ENCODE results near the gene TMEM213.

TMEM213 gene

DNA sequence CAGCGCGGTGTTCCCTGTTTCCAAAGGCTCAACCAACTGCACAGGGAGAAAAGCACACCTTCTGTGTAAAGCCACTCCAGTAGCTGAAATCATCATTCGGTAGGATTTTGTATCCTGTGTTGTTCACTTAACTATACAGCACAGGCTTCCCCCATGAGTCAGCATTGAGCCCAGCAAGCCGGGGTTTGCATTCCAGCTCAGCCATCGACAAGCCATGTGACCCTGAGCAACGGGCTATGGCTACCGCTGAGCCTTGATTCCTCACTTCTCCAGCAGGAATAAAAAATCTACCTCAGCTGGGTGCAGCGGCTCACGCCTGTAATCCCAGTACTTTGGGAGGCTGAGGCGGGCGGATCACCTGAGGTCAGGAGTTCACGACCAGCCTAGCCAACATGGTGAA is 44.3 kb downstream of the TMEM213 start:
- peak; percentile 89 for DNase-seq (ENCODE audit: low read depth)

DNA sequence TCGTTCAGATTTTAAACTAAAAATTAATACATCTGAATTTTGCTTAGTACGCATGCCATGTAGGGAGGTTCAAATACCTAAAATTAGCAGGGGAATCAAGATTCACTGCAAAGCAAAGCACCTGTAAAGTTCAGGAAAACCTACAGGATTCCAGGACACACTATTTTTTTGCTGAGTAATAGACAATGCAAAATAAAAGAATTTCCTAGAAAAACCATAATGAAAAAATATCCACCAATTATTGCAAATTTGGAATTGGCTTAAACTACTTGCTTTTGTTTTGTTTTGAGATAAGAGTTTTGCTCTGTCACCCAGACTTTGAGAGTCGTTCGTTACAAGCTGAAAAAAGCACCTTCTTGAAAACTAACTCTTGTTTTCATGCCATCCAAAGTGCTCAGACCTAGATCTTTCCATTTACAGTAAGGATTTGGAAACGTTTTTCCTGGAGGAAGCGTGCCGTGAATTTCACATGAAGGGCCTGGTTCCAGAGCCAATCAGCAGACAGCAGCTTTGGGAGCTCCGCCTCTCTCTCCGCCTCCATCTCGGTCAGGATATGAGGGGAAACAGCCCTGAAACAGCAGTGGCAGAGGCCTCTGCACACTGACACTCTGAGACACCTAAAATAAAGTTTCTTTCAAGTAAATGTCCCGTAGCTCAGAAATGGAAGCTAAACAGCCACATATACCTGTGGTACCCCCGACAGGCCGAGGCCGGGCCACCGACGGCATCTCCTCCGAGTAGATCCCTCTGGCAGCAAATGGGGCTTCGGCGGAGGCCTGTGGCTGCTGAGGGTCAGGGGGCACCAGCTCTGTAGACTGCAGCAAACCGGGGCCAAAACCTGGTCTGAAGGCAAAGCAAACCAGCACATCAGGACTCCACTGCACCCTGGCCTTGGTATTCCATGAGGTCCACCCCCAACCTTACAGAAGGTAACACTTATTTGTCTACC is 46.1 kb downstream of the TMEM213 start:
- no peak for DNase-seq (ENCODE audit: low read depth)

DNA sequence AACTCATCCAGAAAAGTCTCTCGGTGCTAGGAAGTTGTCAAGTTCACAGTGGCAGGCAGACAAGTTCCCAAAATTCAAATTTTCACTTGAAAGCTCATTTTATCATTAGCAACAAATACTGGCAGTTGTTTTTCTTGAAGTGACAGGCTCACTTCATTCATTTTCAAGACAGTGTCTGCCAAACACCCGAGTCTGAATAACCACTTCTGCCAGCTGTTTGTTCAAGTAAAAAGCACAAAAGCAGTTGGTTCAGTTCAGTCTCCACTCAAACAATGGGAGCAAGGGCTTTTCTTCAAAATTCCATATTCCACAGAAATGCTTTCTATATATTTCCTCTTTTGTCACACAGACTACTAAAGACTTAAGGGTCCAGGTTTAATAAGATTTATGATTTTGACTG is 47.9 kb downstream of the TMEM213 start:
- no peak for DNase-seq (ENCODE audit: low read depth)

DNA sequence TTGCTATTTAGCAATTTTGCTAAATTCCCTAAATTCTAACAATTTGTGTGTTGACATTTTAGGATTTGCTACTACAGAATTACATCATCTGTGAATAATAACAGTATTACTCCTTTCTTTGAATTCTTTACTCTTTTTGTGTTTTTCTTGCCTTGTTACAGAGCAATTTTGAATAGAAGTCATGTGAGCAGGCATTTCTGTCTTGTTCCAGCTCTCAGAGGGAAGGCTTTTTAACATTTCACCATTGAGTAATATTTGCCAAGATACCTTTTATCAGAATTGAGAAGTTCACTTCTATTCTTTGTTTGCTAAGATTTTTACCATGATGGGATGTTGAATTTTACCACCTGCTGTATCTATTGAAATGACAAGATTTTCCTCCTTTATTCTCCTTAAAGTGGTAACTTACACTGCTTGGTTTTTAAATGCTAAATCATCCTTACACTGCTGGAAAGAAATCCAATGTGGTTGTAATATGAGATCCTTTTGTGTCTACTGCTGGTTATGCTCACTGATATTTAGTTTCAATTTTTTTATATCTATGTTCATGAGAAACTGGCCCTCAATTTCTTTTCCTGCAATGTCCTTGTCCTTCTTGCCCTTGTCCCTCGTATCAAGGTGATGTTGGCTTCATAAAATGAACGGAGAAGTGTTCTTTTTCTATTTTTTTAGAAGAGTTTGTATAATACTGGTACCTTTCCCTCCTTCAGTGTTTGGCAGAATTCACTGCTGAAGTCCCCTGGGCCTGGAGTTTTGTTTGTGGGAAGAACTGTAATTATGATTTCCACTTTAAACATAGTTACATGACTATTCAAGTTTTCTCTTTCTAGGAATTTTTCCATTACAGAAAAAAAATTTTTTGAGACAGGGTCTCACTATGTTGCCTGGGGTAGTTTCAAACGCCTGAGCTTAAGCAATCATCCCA is 50.5 kb downstream of the TMEM213 start:
- DNase-seq (ENCODE audit: low read depth) = no peak

DNA sequence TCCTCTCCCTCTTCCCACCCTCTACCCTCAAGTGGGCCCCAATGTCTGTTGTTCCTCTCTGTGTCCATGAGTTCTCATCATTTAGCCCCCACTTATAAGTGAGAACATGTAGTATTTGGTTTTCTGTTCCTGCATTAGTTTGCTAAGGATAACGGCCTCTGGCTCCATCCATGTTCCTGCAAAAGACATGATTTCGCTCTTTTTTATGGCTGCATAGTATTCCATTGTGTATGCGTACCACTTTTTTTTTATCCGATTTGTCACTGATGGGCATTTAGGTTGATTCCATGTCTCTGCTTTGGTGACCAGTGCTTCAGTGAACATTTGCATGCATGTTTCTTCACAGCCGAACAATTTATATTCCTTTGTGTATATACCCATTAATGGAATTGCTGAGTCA is 51.9 kb downstream of the TMEM213 start:
- no peak for DNase-seq (ENCODE audit: low read depth)

DNA sequence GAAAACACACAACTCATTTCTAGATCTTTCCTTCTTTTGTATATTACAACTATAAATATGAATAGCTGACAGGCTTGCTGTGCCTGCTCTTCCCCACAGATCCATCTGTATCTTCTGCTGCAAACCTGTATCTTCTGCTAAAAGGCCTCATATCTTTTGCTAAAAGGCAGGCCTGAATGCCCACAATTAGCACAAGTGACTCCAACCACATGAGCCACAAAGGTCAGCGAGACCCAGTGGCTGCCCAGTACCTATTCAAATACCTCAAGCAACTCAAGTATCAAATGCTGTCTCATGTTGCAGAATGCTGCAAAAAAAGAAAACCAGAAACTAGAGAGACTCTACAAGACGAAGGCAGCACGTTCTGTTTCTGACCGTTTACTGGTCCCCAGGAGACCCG is 54.7 kb downstream of the TMEM213 start:
- no peak for DNase-seq (ENCODE audit: low read depth)

DNA sequence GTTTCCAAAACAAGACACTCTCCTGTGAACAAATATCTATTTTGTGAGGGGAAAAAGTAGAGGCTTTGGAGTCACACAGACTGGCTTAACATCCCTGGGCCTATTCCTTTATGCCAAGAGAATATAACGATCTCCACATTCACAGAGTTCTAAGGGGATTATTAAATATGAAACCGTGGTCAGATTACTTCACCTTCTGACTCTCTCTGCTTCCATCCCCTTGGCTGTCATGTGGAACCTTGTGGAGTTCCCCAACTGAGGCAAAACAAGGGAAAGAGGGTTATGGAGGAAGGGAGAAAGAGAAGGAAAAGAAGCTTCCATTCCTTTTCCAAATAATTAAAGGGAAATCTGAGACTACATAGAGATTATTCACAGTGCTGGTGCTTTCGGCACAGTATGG is 55.7 kb downstream of the TMEM213 start:
- no peak for DNase-seq (ENCODE audit: low read depth)

DNA sequence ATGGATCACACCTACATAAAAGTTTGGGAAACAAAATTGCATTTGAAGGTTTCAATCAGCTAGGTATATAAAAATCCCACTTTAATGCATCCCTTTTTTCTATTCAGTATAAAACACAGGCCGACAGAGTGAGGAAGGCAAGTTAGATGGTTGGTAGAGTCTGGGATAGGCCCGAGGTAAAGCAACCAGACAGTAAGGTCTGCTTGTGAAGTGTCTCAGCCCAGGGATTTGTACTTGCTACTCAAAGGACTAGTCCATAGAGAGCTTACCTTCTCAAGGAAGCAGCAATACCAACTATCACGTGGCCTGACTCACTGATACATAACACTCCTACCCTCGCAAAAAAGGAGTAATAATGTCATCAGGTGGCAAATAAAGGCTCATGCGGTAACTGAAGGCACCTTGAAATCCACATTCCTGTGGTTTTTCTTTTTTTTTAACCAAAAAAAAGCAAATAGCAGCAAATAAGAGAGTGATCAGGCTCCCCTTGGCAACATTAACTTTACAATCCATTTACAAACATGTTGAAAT is 56.4 kb downstream of the TMEM213 start:
- DNase-seq (ENCODE audit: low read depth) = no peak

DNA sequence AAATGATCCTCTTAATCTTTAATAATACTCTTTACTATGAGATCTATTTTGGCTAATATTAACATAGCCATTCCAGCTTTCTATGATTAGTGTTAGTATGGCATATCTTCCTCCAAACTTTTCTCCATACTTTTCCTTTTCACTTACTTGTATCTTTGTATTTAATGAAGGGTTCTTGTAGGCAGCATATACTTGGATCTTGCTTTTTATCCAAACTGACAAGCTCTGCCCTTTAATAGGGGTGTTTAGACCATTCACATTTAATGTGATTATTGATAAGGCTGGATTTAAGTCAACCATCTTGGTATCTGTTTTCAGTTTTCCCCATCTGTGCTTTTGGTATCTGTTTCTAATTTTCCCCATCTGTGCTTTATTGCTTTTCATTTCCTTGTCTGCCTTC is 59.9 kb downstream of the TMEM213 start:
- no peak for DNase-seq (ENCODE audit: low read depth)

DNA sequence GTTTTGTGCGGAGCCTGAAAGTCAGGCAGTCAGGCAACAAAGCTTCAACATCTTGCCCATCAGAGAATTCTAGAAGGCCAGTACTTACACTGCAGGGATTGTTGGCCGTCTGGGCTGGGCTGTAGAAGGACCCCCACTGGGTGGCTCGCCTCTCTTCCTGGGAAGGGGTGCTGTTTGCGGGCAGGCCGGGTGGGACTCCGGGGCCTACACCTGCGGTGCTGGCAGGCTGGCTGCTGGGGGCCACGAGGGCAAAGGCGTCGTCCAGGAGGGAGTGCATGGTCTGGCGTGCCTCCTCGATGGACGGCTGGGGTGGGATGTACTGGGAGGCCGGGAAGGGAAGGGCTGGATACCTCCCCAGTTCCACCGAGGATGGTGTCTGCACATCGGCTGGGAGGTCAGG is 63.3 kb downstream of the TMEM213 start:
- no peak for DNase-seq (ENCODE audit: low read depth)

DNA sequence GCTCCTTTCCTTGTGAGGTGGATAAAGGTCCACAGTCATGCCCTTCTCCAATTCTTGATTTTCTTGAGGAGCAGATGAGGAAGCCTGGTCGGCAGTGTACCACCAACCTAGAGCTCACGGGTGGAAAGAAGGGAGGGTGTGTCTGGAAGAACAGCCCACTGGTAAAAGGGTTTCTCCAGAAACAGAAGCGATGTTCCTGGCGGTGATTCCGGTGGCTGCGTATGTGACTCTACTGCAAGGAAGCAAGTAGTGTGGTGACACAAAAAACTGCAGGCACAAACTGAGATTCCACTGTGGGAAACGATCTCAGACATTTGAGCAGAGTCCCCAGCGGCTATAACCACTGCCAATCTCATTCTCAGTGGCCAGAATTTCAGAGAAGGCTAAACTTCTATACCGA is 66.1 kb downstream of the TMEM213 start:
- DNase-seq (ENCODE audit: low read depth) = no peak

DNA sequence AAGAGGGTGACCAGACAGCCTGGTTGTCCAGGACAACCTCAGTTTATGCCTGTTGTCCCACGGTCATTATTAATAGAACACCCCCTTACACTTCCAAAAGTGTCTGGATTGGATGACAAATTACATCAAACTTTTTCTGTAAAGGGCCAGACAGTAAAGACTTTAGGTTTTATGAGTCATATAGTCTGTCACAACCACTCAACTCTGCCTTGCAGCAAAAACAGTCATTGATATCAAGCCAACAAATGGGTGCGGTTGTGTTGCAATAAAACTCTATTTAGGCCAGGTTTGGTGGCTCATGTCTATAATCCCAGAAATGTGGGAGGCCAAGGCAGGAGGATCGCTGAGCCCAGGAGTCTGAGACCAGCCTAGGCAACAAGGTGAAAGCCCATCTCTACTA is 66.9 kb downstream of the TMEM213 start:
- peak; percentile 86 for DNase-seq (ENCODE audit: low read depth)

DNA sequence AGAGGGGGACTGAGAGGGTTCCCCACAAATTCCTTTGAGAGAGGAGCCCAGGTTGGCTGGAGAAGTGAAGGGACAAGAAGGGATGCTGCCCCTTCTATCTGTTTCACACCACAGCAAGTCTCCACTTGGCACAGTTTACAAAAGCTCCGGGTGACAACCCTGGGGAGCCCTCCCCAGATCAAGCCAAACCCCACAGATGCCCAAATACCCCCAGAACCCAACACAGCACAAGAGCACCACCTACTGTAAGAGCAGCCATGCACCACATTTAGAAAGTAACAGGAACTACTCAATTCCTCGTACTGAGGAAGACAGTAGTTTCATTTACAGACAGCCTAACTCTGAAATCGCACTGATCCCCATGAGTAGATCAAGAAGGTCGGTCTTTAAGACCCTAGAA is 68.0 kb downstream of the TMEM213 start:
- DNase-seq (ENCODE audit: low read depth) = peak; percentile 15

DNA sequence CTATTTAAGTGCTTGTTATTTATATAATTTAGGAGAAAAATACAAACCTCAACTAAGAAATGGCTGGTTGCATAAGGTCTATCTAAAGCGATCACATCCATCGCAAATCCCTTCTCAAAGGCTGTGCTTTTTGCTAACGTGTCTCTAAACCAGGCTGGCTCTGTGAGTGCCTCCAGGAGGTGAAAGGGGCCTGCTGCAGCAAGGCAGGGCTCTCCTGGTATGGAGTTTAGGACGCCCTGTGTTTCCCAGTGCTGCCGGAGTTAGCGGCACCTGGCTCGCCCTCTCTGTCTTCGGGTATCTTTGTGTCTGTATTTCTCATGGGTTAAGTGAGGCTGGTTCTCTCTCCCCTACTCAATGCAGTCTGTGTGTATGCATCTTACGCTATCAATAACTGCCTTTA is 68.6 kb downstream of the TMEM213 start:
- DNase-seq (ENCODE audit: low read depth) = no peak

DNA sequence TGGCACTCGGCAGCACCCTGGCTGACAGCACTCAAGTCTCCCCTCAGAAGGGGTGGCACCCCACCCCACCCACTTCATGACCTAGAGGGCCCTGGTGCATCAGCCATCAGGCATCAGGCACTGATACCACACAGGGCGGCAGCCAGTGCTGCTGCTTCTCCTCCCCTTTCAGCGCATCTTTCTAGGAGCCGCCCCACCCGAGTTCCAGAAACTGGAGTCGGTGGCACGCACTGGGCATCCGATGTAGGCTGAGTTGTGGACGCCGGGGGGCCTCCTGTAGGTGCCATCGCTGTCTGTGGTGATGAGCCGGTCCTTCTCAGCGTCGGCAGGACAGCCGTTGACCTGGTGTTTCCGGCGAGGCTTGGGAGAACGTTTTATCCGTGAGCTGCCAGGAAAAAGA is 70.0 kb downstream of the TMEM213 start:
- no peak for DNase-seq (ENCODE audit: low read depth)

DNA sequence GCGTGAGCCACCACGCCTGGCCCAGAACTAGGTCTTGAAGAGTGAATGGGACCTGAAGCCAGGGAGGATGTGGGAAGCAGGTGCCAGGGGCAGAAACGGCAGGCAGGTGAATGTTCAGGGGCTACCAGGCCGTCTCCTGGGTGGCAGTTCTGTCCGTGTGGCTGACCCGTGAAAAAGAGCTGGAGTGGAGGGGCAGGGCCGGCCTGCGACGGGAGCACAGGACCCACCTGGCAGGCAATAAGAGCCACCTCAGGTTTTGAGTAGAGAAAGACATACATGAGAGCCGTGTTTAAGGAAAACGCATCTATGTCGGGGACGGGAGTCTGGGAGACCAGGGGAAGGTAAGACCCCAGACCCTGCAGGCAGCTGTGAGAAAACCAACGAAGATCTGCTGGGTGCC is 70.9 kb downstream of the TMEM213 start:
- no peak for DNase-seq (ENCODE audit: low read depth)

DNA sequence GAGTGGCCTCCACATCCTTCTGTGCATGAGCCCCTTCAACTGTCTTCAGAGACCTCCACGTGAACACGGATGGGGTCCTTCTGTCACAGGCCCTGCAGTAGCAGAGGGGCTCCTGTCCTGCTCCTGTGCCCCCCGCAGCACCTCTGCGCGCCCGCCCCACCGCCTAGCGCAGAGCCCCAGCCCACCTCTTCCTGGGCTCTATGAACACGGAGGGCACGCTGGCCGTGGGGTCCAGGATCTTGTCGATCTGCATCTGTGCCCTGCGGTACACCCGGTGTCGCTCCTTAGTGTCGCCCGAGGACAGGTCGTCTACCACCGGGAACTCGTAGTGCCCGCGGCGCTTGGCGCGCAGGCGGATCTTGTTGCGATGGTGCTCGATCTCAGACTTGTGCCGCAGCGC is 71.6 kb downstream of the TMEM213 start:
- no peak for DNase-seq (ENCODE audit: low read depth)

DNA sequence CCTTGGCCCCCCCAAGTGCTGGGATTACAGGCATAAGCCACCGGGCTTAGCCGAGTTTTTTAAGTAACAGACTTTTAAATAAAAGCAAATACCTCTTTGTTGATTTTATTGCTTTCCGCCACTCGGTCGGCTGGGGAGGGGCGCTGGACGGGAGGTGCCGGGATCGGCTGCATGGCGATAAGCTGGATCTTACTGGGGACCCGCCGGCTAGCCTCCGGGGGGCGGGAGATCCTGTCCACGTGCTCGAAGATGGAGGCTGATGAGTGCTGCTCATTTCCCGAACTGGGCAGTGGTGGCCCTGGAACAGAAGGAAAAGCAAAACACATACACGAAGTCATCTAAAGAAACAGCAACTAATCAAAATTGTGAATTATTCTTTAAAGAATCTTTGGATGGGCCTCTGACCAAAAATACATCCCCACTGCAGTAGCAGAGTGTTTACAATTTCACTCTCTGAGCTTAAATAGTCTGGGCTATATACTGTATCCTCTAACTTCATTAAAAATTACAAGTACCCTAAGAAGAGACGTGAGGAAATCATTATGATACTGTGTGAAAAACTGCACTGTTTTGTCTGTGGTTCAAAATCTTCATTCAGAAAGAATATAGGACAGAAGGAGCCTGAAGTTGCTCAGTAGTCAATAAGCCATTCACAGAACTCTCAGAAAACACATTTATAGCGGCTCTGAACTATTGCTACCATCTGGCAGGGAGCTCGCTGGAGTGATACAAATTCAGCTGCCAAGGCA is 73.4 kb downstream of the TMEM213 start:
- no peak for DNase-seq (ENCODE audit: low read depth)

DNA sequence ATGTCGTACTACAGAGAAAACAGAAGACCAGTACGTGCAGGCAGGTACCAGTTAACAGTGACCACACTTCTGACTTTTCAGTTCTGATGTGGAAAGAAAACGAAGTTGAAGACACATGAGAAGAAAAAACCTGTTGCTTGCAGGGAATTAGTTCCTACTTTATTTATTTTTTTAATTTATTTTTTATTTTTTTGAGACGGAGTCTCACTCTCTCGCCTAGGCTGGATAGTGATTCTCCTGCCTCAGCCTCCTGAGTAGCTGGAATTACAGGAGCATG is 74.0 kb downstream of the TMEM213 start:
- no peak for DNase-seq (ENCODE audit: low read depth)

DNA sequence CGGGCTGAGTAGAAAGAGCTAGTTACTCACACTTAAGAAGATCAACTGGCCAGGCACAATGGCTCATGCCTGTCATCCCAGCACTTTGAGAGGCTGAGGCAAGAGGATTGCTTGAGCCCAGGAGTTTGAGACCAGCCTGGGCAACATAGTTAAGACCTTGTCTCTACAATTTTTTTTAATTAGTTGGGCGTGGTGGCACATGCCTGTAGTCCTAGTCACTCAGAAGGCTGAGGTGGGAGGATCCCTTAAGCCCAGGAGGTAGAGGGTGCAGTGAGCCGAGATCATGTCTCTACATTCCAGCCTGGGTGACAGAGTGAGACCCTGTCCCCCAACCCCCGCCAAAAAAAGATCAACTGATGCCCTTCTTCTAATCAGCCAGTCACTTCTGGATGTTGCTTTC is 74.8 kb downstream of the TMEM213 start:
- peak; percentile 76 for DNase-seq (ENCODE audit: low read depth)

DNA sequence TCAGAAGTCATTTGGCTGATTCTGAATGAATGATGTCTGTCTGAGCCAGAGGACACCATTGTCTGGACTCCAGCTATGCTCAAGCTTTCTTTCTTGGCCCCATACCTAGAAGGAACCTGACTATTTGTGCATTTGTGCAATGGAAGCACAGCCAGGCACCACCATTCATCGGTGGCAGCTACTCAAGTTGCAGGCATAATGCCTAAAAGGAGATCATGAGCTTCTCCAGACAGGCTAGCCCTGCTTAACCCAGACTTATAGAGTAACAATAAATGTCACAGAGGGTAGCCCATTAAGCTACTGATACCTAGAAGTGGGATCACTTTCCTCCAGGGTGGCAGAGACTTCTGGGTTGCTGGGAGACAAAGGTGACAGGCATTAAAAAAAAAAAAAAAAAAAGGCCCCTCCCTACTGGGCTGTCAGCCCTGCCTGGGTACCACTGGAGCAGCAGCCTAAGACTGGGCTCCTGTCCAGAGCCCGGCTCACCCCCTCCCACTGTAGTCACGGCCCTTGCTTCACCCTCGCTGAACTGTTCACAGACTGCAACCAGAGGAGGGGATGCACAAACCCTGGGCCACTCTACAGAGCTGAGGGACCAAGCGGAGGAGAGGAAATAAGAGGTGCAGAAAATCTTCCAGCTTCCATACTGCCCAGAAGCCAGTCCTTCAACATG is 75.6 kb downstream of the TMEM213 start:
- no peak for DNase-seq (ENCODE audit: low read depth)

DNA sequence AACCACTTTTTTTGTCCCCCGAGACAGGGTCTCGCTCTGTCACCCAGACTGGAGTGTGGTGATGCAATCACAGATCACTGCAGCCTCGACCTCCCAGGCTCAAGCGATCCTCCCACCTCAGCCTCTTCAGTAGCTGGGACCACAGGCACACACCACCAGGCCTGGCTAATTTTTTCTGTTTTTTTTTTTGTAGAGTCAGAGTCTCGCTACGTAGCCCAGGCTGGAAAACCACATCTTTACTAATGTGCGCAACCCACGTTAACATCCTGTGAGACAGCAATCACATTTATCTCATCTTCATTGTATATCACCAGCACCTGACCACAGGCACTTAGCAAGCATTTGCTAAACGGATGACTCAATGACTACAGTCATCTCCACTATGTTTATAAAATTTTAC is 78.0 kb downstream of the TMEM213 start:
- DNase-seq (ENCODE audit: low read depth) = peak; percentile 96

All from ELR (cell line).